Heart left ventricle (tissue), 13 donors: Measurements from ENCODE around the gene H6PD.

Experiments
- CTCF ChIP-seq, 12 donors: fragments of 200-600 bp; sonication (generic) in 4 of 12; IDR thresholded peaks; one replicate each; pipeline versions ENCODE4 v1.5.0 to v1.8.0; 2018 to 2022; ENCODE audit warnings: antibody characterized with exemption in 12 of 12, mild to moderate bottlenecking in 5 of 12
- POLR2A ChIP-seq, 2 donors: fragments of 450-650 bp; IDR thresholded peaks; one replicate each; pipeline ENCODE4 v1.6.1; 2017; ENCODE audit warnings: antibody characterized with exemption in 2 of 2, mild to moderate bottlenecking in 2 of 2, moderate library complexity in 2 of 2
- donor health status: ischemic (EF 13 %, LVEDD 7.1; RV severe dilation, severe dysfunction).
- donor health status: DM: no; HTN: yes; CAD: no.
- donor health status: DM: no; HTN: no; CAD: no.
- donor health status: ischemic (EF 25% LVEDD 6.9; RV normal size, moderate dysfunction).
- donor health status: ischemic (EF 25% LVEDD 5.7; RV mildly dilated, moderate dysfunction).
- donor health status: ischemic (EF 35%, LVEDD 5.7; RV mildly dilated, moderate dysfunction).
- donor health status: nonischemic (EF 11% LVEDD 7.7; RV severe dilation, severe dysfunction).
- donor health status: DM: yes; HTN: yes; CAD: no.
- donor health status: PGD.
- donor health status: ischemic (EF 29% LVEDD 5.4; RV normal size, mild dysfunction).
- donor health status: nonischemic (EF 23%, LVEDD 6.1; RV moderate dilation, normal function).

- no peak for TF ChIP-seq CTCF (IDR thresholded peaks at IDR 0.05)
- no peak for TF ChIP-seq POLR2A (IDR thresholded peaks at IDR 0.05)
Observed at GRCh38 chr1:9275567-9276034, 41.0 kb downstream of the H6PD start.
